Measurements from ENCODE around the gene CEP131.
A peak's percentile ranks its signal among the peaks of the same experiment; 100 is the strongest.

CEP131 gene

DNA sequence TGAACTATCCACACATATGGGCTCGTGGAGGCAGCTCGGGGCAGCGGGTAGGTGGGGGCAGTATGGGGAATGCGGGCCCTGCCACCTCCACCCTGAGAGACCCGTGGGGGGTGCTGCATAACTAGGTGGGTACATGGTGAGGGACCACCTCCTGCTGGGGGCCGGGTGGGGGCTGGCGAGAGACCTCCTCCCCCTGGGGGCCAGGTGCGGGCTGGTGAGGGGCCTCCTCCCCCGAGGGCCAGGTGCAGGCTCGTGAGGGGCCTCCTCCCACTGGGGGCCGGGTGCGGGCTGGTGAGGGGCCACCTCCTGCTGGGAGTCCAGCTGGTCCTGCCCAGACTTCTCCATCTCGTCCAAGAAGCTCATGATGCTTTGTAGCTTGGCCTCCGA is 25.4 kb downstream of the CEP131 start:
- DNase-seq, result no peak

DNA sequence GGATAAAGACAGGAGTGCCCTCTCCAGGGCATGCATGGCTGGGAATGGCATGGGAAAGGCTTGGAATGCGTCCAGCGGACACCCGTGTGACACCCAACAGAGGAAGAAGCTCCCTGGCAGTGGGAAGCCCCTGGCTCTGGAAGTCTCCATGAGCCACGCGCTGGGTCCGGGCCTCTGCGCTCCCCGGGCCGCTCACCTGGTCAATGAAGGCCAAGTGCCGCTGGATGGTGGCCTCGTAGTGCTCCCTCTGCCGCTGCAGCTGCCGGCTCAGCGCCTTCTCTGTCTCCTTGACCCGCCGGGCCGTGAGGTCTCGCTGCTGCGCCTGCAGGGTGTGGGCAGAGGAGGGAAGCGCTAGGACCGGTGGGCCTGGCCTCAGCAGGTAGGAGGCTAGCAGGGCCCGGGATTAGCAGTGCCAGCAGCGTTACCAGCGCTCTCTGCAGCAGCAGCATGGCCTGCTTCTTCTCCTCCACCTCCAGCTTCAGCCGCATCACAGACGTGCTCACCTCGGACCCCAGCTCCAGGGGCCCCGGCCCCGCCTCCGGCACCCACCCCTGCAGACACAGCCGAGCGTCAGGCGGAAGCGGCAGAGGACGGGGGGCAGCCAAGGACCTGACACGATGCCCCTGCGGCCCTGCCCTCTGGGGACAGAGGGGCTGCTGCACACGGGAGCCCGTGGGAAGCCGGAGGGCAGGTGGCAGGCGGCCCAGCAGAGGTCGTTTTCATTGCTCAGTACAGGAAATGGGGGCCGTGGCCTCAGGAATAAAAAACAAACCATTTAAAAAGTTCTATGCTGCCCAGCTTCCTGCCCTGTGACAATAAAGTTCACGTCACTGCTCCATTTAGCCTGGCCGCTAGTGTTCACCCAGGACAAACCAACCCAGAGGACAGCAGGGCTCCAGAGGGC is 26.0 kb downstream of the CEP131 start:
- DNase-seq, result no peak

DNA sequence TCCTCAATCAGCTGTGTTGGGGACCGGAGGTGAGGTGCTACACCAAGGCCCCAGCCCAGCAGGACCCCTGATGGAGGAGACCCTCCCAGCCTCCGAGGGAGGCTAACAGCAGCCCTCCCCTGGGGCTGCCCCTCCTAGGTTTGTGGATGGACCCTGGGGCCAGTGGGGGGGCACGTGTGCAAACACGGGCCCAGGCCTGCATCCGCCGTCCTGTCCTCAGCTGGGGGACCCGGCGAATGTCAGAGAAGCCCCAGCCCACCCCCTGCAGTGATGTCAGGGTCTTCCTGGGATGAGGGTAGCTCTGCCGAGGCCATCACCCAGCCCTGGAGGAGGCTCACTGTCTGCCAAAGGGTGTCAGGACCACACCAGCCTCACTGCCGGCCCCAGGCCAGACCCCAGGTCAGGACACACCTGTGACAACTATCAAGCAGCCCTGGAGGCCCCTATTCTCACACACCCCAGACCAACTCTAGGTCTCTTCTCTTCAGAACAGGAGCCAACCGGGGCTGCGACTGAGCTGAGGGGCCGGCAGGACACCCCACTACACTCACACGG is 26.7 kb downstream of the CEP131 start:
- DNase-seq, result no peak

DNA sequence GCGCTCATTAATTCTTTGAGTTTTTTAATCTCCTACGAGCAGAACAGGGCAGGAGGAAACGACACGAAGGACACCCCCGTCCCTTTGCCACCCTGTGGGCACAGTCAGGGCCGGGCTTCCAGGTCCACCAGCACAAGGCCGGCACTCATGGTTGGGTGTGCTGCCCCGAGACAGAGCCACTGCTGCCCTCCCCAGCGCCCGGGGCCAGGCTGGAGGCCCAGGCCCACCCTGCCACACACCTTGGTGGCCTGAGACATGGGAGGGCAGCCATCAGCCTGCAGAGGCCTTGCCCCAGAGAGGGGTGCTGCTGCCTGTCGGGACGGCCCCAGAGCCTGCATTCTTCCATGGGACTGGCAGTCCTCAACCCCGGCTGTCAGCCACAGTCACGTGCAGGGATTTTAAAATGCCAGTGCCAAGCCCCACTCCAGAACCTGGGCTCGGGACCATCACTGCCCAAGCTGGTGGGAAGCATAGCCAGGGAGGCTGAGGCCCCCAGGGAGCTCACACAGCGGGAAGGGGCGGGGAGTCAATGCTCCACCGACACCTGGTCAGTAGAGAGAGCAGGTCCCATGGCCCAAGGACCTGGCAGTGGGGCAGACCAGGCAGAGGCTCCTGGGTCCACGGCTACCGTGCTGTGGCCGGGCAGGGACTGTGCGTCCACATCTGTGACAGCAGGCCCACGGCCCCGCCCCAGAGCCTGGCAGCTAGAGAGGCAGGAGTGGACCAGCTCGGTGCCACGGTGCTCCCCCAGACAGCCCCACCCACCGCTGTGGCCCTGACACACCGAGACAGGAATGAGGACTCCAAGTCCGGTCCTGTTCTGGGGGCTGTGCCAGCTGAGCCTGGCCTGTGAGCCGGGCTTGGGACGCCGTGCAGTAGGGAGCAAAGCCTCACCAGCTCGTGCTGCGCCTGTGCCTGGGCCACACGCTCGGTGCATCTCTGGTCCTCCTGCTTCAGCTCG is 27.5 kb downstream of the CEP131 start:
- no peak for DNase-seq

DNA sequence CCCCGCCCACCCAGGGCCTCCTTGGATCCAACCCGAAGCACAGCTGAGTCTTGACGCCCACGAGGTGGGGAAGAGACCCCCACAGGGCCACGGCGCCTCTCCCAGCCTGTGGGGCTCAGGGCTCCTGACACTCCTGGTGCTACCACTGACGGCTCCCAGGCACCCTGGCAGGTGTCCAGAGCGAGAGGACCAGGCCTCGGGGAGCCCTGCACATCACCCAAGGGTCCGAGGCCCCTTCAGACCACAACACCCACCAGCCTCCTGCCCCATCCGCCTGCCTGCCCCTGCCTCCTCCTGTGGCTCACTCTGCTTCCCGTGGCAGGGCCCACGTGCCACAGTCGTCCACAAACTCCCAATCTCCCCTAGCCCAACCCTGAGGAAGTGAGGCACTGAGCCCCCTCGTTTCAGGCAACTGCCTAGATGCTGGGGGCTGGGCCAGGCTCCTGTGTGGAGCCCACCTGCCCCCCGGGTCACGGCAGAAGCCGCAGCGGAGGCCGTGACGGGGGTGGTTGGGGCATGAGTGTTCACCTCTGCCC is 28.5 kb downstream of the CEP131 start:
- DNase-seq, result no peak

DNA sequence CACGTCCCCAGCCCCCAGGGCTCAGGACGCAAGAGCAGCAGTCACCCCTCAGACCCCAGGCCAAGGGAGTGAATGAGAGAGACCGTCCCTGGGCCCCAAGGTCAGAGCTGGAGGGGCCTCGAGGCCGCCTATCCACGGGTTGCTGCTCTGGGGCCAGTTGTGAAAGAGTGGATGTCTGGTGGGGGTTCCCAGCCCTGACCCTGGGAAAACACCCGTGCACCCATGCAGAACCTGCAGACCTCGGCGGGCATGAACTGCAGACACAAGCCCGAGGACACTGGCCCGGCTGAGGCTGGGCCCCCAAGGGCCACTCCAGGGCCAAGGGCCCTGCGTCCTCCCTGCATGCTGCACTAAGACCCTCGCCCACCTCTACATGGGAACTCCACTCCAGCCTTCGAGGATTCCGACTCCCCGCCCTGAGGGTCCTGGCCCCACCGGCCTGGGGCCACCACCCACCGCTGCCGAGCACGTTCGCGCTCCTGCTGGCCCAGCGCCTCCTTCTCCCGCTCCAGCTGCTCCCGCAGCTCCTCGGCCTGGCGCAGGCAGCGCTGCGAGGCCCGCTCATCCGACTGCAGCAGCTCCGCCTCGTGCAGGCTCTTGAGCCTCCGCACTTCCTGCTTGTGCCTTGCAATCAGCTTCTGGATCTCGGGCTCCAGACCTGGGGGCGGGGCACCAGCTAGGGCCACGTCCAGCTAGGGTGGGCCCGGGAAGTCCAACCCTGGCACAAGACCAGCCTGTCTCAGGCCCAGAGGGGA is 29.1 kb downstream of the CEP131 start:
- DNase-seq, result no peak

DNA sequence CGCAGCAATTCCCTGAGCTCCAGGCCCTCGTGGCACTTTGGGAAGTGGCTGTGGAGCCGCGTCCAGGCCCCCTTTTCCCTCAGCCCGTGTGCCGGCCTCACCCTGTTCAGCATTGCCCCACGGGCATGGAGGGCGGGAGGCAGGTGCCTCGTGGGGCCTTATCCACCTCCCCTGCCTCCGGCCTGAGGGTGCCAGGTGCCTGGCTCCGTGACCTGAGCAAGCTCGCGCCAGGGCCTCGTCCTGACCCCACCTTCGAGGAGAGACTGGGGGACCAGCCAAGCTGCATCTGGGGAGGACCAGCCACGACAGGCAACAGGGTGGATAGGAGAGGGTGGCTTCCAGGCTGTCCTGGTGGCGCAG is 29.7 kb downstream of the CEP131 start:
- DNase-seq, result no peak

DNA sequence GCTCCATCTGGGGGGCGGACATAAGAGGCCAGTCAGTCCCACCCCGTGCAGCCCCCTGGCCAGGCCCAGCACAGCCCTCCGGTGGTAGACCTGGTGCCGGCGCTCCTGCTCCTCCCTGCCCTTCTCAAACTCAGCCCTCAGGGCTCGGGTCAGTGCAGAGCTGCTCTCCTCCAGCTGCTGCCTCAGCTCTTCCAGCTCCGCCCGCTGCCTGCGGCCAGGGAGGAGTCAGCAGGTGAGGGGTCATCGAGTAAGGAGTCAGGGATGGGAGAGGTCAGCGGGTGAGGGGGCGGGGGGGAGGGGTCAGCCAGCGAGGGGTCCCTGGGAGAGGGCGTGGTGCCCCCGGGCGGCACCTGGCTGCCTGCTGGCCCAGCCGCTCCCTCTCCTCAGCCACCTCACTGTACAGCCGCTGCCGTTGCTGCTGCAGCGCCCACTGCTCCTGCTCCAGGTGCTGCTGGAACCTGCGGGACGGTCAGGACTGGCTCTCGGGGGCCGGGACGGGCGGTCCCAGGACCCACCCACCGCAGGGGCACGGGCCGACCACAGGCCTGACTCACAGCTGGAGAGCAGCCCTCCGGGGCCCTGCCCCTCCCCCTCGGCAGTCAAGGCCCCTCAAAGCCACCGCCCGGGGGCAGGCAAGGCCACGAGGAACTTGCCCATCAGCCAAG is 30.2 kb downstream of the CEP131 start:
- peak in 1 of 3 experiments; percentile 38 for DNase-seq

DNA sequence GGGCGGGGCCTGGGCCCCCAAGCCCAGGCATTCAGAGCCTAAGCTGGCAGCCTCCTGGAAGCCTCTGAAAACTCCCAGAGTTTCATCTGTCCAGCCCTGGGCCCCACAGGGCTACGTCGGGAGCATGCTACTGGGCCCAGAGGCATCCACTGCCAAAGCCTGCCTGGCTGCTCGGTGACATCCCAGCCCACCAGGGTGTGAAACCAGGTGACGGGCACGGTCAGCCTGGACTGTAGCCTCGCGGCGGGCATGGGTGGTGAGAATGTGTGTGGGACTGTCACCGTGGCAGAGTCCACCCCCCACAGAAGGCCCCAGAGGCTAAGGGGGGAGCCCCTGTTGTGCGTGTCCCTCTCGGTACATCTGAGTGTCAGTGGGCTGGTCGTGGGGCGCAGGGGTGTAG is 31.1 kb downstream of the CEP131 start:
- DNase-seq, result no peak

DNA sequence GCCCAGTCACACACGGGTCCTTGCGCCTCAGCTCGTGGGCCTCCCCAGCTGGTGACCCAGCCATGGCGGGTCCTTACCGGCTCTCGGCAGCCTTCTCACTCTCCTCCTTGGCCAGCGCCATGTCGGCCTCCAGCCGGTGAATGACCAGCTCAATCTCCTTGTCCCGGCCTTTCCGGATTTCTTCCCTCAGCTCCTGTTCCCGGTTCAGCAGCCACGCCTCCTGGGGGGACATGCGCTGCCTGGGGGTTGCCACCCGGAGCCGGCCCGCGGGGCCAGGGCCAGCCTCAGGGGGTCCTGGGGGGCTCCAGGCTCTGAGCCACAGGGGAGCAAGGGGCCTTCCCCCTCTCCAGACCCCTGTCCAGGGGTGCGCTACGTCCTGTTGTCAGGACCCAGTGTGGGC is 31.6 kb downstream of the CEP131 start:
- DNase-seq, result no peak

DNA sequence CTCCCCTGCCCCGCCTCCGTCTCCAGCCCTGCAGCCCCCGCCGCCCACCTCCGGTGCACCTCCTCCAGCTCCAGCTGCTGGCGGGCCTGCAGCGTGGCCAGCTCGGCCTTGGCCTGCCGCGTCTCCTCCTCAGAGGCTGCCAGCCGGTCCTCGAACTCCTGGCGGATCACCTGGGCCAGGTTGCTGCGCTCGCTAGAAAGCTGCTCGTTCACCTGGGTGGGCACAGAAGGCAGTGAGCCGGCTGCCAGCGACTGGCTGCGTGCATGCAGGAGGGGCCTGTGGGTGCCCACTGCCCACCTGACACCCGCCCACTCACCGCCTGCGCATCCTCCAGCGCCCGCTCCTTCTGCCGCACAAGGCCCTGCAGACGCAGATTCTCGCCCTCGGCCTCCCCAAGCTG is 32.2 kb downstream of the CEP131 start:
- no peak for DNase-seq

DNA sequence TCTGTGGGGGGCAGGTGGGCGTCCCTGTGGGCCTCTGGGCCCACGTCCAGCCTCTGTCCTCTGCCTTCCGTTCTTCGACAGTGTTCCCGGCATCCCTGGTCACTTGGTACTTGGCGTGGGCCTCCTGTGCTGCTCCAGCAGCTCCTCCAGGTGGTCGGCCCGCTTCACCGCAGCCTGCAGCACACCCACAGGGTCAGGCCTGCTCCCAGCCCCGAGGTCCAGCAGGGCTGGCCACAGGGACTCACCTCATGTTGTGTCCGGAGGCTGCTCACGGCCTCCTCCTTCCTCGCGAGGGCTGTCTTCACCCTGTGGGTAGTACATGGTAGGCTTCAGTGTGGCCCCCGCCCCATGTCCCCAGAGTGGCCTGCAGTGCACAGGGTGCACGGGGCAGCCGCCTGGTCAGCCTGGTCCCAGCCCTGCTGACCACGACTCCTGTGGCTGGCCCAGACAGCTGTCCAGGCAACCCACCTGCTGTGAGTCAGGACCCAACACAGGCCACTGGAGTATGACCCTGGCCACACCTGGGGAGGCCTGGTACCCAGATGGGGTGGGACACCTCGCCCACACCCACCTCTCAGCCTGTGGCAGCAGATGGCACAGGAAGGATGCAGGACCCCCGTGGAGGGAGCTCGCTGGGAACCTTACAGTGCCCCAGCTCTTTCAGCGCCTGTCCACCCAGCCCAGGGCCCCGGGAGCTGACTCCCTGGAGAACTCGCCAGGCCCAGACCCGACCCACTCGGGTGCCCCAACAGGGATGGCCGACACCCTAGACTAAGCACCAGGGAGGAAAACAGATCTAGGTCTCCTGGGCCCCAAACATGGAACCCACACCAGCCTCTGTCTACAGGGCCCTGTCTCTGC is 32.9 kb downstream of the CEP131 start:
- no peak for DNase-seq

DNA sequence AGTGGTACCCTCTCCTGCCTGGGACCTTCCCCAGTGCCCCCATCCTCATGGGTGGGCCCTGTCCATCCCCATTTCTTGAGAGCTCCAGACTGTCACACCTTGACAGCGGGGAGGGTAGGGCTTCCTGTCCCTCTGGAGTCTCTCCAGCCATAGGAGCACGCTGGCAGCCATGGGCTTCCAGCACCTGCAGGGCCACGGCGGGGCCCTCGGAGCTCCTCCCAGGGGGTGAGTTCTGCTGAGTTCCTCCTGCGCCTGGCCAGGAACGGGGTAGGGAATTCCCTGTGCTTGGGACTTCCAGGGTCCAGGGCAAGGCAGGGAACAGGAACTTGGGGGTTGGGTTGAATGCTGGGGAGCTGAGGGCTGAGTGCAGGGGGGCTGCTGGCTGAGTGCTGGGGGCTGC is 33.7 kb downstream of the CEP131 start:
- DNase-seq, result no peak

DNA sequence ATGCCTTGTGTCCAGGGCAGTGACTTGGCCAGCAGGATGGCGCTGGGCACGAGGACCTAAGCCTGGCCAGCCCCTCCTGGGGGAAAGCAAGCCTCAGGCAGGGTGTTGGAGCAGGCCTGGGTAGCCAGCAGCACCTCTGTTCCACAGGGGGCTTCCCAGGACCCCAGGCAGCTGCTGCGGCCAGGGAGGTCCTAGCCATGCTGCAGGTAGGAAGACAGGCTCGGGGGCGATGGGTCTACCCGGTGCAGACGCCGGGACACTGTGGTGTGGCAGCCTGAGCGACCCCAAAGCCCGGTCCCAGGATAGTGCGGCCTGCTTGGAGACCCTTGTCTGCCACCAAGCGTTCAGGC is 34.3 kb downstream of the CEP131 start:
- no peak for DNase-seq

DNA sequence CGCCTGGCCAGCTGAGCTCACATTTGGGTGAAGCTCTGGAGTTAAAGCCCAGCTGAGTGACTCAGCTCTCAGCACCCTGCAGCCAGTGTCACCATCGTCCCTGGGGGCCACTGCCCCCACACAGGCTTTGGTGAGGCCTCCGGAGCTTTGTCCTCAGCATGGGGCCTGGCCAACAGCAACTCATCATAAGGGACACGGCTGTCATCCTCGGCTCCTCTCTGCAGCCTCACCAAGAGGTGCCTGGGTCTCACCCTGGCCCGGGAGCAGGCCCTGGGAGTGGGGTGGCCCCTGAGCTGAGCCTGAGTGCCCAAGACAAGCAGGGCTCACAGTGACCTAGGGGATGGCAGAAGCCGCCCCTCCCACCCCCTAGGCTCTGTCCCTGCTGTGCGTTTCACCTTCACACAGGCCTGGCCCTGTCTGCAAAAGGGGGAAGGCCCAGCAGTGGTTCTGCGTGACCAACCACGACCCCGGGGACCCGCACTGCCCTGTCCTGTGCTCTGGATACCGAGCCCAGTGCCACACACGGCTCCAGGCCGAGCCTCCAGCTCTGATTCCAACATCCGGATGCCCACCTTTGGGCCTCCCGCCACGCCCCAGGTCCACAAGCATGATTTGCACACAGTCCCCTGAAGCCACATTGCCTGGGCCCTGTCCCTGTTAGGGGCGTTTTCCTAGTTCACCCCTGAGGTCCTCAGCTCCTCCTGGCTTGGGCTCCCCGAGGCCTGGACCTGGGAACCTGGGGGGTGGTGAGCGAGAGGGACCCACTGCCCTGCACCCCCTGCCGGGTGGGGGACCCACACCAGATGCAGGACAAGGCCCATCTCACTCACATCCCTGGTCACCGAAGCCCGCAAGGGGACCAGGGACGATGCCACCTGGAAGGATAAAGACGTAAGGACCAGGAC is 34.9 kb downstream of the CEP131 start:
- no peak for DNase-seq

DNA sequence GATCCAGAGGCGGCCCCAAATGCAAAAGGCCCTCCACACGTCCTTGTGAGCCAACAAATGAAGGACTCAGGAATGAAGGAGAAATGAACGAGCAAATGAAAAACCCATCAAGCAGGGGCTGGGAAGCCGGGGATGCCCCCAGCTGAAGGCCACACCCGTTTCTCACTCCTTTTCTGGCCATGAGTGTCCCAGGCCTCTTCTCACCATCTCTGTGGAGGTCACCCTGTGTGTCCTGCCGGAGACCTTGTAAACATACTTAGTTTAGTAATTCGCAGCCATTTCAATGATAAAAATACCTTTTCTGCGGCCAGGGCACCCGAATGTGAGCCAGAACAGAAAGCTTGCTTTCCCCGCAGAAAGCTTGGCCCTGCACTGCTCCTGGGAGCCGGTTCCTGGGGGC is 35.6 kb downstream of the CEP131 start:
- DNase-seq, result no peak

DNA sequence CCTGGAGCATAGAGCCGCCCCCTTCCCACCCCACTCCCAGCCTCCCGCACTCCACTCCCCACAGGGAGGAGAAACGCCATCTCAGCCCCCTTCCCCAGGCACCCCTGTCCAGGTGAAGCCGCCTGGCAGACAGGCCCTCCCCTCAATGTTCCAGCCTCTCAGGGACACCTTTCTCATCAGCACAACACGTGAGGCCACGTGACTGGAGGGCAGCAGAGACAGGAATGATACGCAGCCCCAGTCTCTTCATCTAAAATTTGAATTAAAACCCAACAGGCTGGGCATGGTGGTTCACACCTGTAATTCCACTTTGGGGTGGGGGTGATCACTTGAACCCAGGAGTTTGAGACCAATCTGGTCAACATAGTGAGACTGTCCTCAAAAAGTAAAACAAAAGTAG is 36.6 kb downstream of the CEP131 start:
- DNase-seq, result no peak

DNA sequence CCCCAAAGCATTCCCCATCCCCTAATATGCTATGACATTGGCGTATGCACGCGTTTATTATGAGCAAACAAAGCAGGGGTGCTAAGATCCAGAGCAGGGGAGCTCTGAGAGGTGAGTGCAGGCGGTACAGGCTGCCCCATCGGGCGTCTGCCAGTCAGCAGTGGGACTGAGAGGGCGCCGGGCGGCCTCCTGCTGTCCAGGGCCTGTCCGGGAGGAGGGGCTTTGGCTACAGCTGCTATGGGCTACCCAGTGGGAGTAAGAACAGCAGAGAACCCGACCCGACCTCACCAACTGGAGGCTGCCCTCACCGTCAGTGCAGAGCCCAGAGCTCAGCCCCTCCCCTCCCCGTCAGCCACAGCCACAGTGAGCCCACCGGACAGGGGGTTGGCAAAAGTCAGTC is 38.2 kb downstream of the CEP131 start:
- peak in 2 of 3 experiments; percentile 19 to 41 for DNase-seq

DNA sequence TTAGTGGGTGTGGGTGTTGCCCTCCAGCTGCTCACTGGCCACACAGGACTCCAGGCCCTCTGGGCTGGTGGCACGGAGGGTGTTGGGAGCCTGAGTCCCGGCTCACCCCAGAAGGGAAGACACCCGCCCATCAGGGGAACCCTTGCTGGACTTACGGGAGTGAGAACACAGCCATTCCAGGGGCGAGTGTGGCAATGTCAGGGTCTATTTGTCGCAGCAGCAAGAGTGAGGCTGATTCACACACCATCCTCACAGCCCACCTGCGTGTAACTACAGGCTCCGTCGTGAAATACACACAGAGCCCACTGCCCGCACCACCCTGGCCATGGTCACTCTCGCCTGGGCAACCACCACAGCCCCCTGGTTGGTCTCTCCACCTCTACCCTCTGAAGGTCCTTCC is 39.0 kb downstream of the CEP131 start:
- DNase-seq, result no peak

DNA sequence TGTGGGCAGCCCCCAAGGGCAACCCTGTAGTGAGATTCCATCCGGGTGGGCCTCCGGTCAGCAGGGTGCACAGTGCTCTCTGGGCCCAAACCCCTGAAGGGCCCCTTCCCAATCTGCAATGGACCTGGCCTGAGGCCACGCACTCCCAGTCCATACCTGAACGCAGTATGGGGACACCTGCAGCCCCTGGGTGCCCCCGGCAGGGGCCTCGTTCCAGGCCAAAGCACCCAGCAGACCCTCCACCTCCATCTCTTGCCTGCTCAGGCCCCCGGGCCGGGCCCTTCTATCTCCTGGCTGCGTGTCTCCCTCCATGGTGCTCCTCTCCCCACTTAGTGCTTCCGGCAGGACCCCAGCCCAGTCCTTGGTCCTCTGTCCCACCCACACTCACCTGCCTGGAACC is 39.4 kb downstream of the CEP131 start:
- no peak for DNase-seq
